ENCODE measurements around the gene SNRNP70.
A peak's percentile ranks its signal among the peaks of the same experiment; 100 is the strongest.

SNRNP70 gene

DNA sequence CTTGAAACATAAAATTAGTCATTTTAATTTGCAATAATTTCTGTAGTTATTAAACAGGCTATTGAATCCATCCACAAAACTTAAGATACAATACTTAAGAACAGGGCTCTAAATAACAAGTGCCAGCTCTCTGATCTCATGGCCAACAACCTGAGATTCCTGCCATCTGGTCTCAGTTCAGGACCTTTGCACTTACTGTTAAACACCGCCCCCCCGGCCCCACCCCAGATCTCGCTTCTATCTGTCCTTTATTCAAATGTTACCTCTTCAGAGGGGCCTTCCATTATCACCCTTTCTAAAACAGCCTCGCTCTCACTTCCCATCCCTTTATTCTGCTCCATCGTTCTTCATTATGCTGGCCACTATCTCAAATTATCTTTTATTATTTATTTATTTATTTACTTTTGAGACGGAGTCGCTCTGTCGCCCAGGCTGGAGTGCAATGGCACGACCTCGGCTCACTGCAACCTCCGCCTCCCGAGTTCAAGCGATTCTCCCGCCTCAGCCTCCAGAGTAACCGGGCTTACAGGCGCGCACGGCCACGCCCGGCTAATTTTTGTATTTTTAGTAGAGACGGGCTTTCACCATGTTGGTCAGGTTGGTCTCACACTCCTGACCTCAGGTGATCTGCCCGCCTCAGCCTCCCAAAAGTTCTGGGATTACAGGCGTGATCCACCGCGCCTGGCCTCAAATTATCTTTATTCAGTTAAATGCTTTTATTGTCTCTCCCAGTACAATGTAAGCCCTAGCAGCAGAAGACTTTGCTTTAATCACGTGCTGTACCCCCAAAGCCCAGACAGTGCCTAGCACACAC, 838 bp upstream of the SNRNP70 start:
- Histone ChIP-seq H4K20me1 (peaks cover 40% of the 10 kb centered on the region), H3K4me2 (peak overlapping the region; percentile 69), H3K27ac (peak overlapping the region; percentile 97), H3K9me3 (no peaks in the 10 kb centered on the region), H3K4me3 (peak overlapping the region; percentile 97), H3K27me3 (no peaks in the 10 kb centered on the region), H3K36me3 (peaks cover 33% of the 10 kb centered on the region), H3K4me1 (peaks cover 36% of the 10 kb centered on the region), H3K9ac (peak overlapping the region; percentile 41; the same call in 1 of the 2 replicates)
- no peak for TF ChIP-seq Cebpa-rat (IDR thresholded peaks at IDR 0.05)

DNA sequence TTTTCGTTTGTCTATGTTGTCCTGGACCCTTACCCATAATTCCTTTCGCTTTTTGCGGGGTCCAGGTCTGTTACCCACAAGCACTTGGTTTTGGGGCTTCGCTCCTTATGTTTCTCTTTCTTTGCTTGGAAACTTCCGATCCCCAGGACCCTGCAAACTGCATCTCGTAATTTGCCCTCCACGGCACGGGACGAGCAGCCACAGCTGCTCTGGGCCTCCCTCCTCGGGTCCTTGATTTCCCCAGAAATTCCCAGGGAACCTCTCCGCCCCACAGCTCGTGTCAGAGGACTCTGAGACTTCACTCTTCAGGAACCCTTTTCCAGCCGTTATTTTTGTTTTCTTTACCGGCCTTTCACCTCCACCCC, 599 bp downstream of the SNRNP70 start:
- Histone ChIP-seq H3K27me3 (no peaks in the 10 kb centered on the region), H3K4me2 (peak overlapping the region; percentile 100), H3K4me3 (peak overlapping the region; percentile 97), H3K27ac (peak overlapping the region; percentile 97), H3K9ac (peak overlapping the region; percentile 98), H3K4me1 (peaks cover 36% of the 10 kb centered on the region), H3K9me3 (no peaks in the 10 kb centered on the region), H3K36me3 (peaks cover 47% of the 10 kb centered on the region), H4K20me1 (peaks cover 55% of the 10 kb centered on the region)
- TF ChIP-seq Cebpa-rat (IDR thresholded peaks at IDR 0.05), result no peak

DNA sequence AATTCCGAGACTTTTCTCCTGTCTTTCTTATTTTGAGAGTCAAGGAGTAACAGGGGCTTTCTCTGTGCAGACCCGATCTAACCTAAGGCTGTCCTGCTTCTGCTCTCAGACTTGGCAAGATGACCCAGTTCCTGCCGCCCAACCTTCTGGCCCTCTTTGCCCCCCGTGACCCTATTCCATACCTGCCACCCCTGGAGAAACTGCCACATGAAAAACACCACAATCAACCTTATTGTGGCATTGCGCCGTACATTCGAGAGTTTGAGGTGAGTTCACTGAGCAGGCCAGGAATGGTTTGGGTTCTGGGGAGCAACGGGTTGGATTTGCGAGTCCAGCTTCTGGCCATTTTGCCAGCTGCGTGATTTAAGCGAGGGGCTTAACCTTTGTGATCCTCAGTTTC, 1.0 kb downstream of the SNRNP70 start:
- H3K4me1 ChIP-seq, result peaks cover 36% of the 10 kb centered on the region

DNA sequence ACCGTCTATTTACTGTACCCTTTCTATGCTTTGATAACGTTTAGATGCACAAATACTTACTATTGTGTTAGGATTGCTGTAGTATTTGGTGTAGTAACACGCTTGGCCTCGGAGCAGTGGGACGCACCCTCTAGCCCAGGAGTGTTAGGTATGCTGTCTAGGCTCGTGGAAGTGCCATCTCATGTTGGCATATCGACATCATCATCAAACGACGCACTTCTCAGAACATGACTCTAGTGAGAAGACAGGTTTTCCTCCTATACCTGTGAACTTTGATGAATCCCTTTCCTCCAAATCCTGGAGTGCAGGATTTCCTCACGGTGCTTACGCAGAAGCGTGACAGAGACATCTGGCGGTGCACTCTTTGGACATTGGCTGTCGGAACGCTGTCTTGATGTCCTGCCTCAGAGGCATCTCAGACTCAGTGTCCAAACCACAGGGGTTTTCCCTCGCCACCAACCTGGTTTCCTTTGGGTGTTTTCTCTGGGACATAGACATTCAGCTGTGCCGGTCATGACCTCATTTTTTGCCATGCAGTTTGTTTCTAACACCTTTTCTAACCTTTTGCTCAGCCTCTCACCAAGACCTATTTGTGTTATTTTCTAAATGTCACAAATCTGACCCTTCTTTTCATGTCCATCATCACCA, 6.3 kb downstream of the SNRNP70 start:
- no peak overlapping the region for H3K4me3 ChIP-seq
- no peak overlapping the region for H3K9ac ChIP-seq
- H3K27ac ChIP-seq, result no peak overlapping the region
- peaks cover 100% of the 10 kb centered on the region for H3K36me3 ChIP-seq
- H3K4me1 ChIP-seq, result peaks cover 33% of the 10 kb centered on the region
- no peak for TF ChIP-seq Cebpa-rat (IDR thresholded peaks at IDR 0.05)
- H4K20me1 ChIP-seq, result peaks cover 100% of the 10 kb centered on the region
- no peak overlapping the region for H3K4me2 ChIP-seq
- no peaks in the 10 kb centered on the region for H3K27me3 ChIP-seq
- no peaks in the 10 kb centered on the region for H3K9me3 ChIP-seq

More for the DNA sequence above, 1.0 kb downstream of the SNRNP70 start:
- Histone ChIP-seq H3K4me2 (peak overlapping the region; percentile 100), H3K36me3 (peaks cover 52% of the 10 kb centered on the region), H3K9me3 (no peaks in the 10 kb centered on the region), H3K4me3 (peak overlapping the region; percentile 97), H3K27ac (peak overlapping the region; percentile 97), H4K20me1 (peaks cover 59% of the 10 kb centered on the region), H3K9ac (peak overlapping the region; percentile 98), H3K27me3 (no peaks in the 10 kb centered on the region)
- no peak for TF ChIP-seq Cebpa-rat (IDR thresholded peaks at IDR 0.05)

DNA sequence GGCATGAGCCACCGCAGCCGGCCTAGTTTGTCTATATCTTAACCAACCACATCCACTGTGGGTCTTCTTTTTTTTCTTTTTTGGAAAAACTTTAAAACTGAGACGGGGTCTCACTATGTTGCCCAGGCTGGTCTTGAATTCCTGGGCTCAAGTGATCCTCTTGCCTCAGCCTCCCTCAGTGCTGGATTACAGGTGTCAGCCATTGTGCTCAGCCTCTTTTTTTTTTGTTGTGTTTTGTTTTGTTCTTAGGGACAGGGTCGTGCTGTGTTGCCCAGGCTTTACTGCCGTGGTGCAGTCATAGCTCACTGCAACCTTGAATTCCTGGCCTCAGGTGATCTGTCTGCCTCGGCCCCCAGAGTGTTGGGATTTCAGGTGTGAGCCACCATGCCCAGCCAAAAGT, 7.4 kb downstream of the SNRNP70 start:
- no peak overlapping the region for H3K4me3 ChIP-seq
- peaks cover 100% of the 10 kb centered on the region for H3K36me3 ChIP-seq
- H3K4me1 ChIP-seq, result peaks cover 28% of the 10 kb centered on the region
- H3K9me3 ChIP-seq, result no peaks in the 10 kb centered on the region
- peaks cover 100% of the 10 kb centered on the region for H4K20me1 ChIP-seq
- TF ChIP-seq Cebpa-rat (IDR thresholded peaks at IDR 0.05), result no peak
- H3K9ac ChIP-seq, result no peak overlapping the region
- no peak overlapping the region for H3K27ac ChIP-seq
- no peak overlapping the region for H3K4me2 ChIP-seq
- H3K27me3 ChIP-seq, result no peaks in the 10 kb centered on the region

DNA sequence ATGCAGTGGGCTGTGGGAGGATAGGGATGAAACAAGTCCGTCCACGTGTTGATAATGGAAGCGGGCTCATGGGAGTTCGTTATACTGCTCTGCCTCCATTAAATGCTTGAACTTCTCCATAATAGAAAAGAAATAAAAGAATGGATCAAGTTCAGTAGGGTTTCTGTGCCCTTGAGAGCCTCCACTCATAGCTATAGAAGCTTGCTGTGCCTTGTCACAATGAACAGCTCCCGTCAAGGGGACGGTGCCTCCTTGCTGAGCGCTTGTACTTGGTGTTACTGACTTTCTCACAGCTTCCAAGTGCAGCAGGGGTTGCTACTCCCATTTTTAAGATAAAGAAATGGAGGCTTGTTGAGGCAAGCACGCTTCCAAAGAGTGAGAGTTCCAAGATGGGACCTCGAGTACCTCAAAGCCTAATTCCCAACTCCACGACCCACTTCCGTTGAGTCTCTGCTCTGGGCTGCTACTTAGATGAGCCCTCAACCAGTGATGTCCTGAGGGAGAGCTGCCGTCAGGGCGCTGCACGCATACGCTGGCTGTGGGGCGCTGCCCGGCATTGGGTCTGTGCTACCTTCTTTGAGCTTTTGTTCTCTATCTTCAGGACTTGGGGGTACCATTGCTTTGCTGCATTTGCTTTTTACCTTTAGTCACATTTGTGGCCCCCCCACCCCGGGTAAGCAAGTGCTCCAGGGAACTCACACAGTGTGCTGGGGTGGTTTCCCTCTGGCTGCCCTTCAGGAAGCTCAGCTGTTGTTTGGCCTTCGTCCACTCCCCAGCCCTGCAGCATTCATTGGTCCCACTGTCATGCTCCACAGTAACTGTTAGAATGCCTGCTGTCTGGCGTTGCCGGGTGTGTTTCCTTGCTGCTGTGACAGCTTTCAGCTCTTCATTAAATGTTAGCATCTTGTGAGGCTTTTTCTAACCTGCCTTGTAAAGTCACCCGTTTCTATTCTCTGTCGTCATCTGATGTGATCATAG, 9.5 kb downstream of the SNRNP70 start:
- peaks cover 98% of the 10 kb centered on the region for H3K36me3 ChIP-seq
- peaks cover 33% of the 10 kb centered on the region for H3K4me1 ChIP-seq
- TF ChIP-seq Cebpa-rat (IDR thresholded peaks at IDR 0.05), result no peak
- H4K20me1 ChIP-seq, result peaks cover 95% of the 10 kb centered on the region
- H3K27me3 ChIP-seq, result no peaks in the 10 kb centered on the region
- peak overlapping the region; percentile 13; the same call in 1 of the 2 replicates for H3K27ac ChIP-seq
- H3K4me2 ChIP-seq, result no peak overlapping the region
- H3K9me3 ChIP-seq, result no peaks in the 10 kb centered on the region
- peak overlapping the region; percentile 56 for H3K9ac ChIP-seq
- no peak overlapping the region for H3K4me3 ChIP-seq

DNA sequence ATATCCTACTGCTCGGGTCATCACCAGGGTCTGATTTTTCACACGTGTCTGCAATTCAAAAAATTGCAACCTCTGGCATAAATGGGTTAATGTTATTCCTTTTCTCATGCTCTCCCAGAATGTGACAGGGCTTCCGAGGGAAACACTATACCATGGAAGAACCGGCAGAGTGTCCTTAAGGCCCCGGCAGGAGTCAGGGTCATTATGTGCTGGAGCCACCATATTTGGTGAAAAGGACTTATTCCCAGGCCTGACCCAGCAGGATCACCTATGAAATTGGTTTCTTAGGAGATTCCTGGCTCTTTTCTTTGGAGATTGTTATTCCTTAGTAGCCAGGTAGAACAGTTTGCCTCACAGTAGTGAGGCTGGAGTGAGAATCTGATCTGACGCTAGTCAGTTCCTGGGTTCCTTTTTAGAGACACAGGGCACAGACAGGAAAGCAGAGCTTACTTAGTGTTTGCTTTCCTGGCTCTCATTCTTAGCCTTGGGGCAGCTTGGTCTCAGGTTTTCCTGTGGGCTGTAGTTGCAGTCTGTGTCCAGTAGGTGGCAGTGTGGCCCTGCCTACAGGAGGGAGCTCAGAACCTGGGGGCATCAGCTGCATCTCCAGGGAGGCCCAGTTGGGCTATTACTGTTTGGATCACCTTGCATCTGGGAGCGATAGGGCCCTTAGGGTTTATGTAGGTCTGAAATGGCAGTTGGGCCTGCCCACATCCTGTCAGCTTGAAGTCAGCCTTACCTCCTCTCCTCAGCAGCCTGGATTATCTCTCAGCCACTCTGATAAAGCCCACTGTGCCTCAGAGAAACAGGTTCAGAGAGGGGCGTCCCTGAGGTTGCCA, 12.4 kb downstream of the SNRNP70 start:
- Histone ChIP-seq H3K27me3 (no peaks in the 10 kb centered on the region), H3K27ac (peak overlapping the region; percentile 76), H3K4me2 (peak overlapping the region; percentile 68), H3K36me3 (peaks cover 90% of the 10 kb centered on the region), H3K9me3 (no peaks in the 10 kb centered on the region), H4K20me1 (peaks cover 80% of the 10 kb centered on the region), H3K9ac (peak overlapping the region; percentile 52), H3K4me1 (peaks cover 60% of the 10 kb centered on the region), H3K4me3 (0 out of 2 replicates have a peak overlapping the region, but pooled peaks have one; percentile 2)
- TF ChIP-seq Cebpa-rat (IDR thresholded peaks at IDR 0.05), result no peak

DNA sequence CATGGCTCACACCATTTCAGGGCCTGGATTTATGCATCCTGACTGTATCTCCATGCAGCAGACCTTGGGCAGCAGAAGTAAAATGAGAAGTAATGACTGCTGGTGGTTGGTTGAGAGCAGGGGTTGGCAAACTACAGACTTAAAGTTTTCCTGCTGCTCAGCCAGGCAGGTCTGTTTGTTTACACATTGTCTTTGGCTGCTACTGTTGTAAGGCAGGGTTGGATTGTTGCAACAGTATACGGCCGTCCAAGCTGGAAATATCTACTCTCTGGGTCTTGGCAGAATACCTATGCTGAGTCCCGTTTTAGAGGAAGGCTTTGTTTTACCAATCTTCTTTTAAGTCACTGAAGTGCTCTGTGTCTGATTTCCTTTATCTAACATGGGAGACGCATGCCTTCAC, 13.5 kb downstream of the SNRNP70 start:
- H3K36me3 ChIP-seq, result peaks cover 84% of the 10 kb centered on the region
- TF ChIP-seq Cebpa-rat (IDR thresholded peaks at IDR 0.05), result no peak
- H3K4me1 ChIP-seq, result peaks cover 71% of the 10 kb centered on the region
- peak overlapping the region; percentile 52; the same call in 1 of the 2 replicates for H3K9ac ChIP-seq
- peak overlapping the region; percentile 68 for H3K4me2 ChIP-seq
- peaks cover 69% of the 10 kb centered on the region for H4K20me1 ChIP-seq
- H3K4me3 ChIP-seq, result no peak overlapping the region
- H3K9me3 ChIP-seq, result no peaks in the 10 kb centered on the region
- no peaks in the 10 kb centered on the region for H3K27me3 ChIP-seq
- peak overlapping the region; percentile 76 for H3K27ac ChIP-seq
